ENCODE results near the gene XRCC4. TPM values are rescaled to one million over a fixed set of nuclear protein-coding genes. Genes with fewer than 3 reads are reported as not detected.

Gene XRCC4
- total RNA-seq, 1 experiment from 2014 or later, result 7.1 TPM

- no peaks in the 10 kb centered on the region for H3K27me3 Mint-ChIP-seq (ENCODE audit: insufficient read depth, unreplicated experiment)
- no peak for DNase-seq (ENCODE audit: unreplicated experiment)
- H3K9me3 Mint-ChIP-seq (ENCODE audit: unreplicated experiment), result peaks cover 18% of the 10 kb centered on the region
- CTCF ChIA-PET, result interaction anchor here (0.7 kb wide), 1 partner anchor 18 kb away, joined by 3 read pairs; no protein-coding TSS in a partner anchor
- no TSS peak for BruUV-seq (replicated peaks)
- H3K4me1 Mint-ChIP-seq (ENCODE audit: insufficient read depth, unreplicated experiment), result peaks cover 28% of the 10 kb centered on the region
- H3K4me3 Mint-ChIP-seq (ENCODE audit: unreplicated experiment), result no peak overlapping the region
- intact Hi-C loops (cut with micrococcal nuclease), result no loop called here
- POLR2A ChIA-PET, result interaction anchor here (1.0 to 1.6 kb wide), 2 partner anchors 21 to 739 kb away, joined by 3 to 5 read pairs; partner anchors contain the start of genes TMEM167A and XRCC4
- no peak overlapping the region for H3K27ac Mint-ChIP-seq (ENCODE audit: low read depth, unreplicated experiment)
- no peaks in the 10 kb centered on the region for H3K36me3 Mint-ChIP-seq (ENCODE audit: insufficient read depth, unreplicated experiment)
- no peak for TF ChIP-seq CTCF (IDR thresholded peaks at IDR 0.05; ENCODE audit: unreplicated experiment)
Measured at GRCh38 chr5:83097689-83098231, 20.4 kb downstream of the XRCC4 start.

- TF ChIP-seq CTCF (IDR thresholded peaks at IDR 0.05; ENCODE audit: unreplicated experiment), result no peak
- CTCF ChIA-PET, result no interaction called here
- POLR2A ChIA-PET, result interaction anchor here (1.2 kb wide), 1 partner anchor 21 kb away, joined by 4 read pairs; the partner anchor contains the start of genes TMEM167A and XRCC4
- peaks cover 6% of the 10 kb centered on the region for H3K9me3 Mint-ChIP-seq (ENCODE audit: unreplicated experiment)
- DNase-seq (ENCODE audit: unreplicated experiment), result no peak
- H3K27me3 Mint-ChIP-seq (ENCODE audit: insufficient read depth, unreplicated experiment), result no peaks in the 10 kb centered on the region
- BruUV-seq (replicated peaks), result no TSS peak
- H3K27ac Mint-ChIP-seq (ENCODE audit: low read depth, unreplicated experiment), result no peak overlapping the region
- no peaks in the 10 kb centered on the region for H3K36me3 Mint-ChIP-seq (ENCODE audit: insufficient read depth, unreplicated experiment)
- intact Hi-C loops (cut with micrococcal nuclease), result no loop called here
- H3K4me1 Mint-ChIP-seq (ENCODE audit: insufficient read depth, unreplicated experiment), result peaks cover 28% of the 10 kb centered on the region
- no peak overlapping the region for H3K4me3 Mint-ChIP-seq (ENCODE audit: unreplicated experiment)
Measured at GRCh38 chr5:83099001-83099400, 21.7 kb downstream of the XRCC4 start.

DNA sequence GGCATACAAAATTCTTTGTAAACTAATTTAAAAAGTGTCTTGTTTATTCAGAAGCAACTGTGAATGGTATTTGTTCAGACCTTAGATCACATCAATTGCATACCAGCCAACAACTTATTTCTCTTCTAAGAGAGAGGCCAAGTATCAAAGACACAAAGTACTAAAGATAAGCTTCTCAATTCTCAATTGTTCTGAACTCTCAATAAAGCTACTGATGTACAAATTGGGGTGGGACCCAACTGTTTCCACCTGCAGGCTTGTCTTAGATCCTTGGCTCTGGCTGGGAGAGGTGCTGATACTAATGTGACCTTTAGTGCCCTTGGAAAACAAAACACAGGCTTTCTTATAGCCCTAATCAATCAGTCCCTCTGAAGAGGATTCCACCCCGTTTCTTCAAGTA lies 22.1 kb downstream of the XRCC4 start:
- no peaks in the 10 kb centered on the region for H3K36me3 Mint-ChIP-seq (ENCODE audit: insufficient read depth, unreplicated experiment)
- no peak overlapping the region for H3K27ac Mint-ChIP-seq (ENCODE audit: low read depth, unreplicated experiment)
- H3K27me3 Mint-ChIP-seq (ENCODE audit: insufficient read depth, unreplicated experiment), result no peaks in the 10 kb centered on the region
- H3K9me3 Mint-ChIP-seq (ENCODE audit: unreplicated experiment), result peaks cover 2% of the 10 kb centered on the region
- peaks cover 28% of the 10 kb centered on the region for H3K4me1 Mint-ChIP-seq (ENCODE audit: insufficient read depth, unreplicated experiment)
- DNase-seq (ENCODE audit: unreplicated experiment), result no peak
- TF ChIP-seq CTCF (IDR thresholded peaks at IDR 0.05; ENCODE audit: unreplicated experiment), result no peak
- ChIA-PET POLR2A (interaction anchor here (1.2 kb wide), 1 partner anchor 22 kb away, joined by 4 read pairs; the partner anchor contains the start of genes TMEM167A and XRCC4), CTCF (no interaction called here)
- BruUV-seq (replicated peaks), result no TSS peak
- H3K4me3 Mint-ChIP-seq (ENCODE audit: unreplicated experiment), result no peak overlapping the region
- intact Hi-C loops (cut with micrococcal nuclease), result no loop called here

- H3K9me3 Mint-ChIP-seq (ENCODE audit: unreplicated experiment), result no peaks in the 10 kb centered on the region
- no peak for TF ChIP-seq CTCF (IDR thresholded peaks at IDR 0.05; ENCODE audit: unreplicated experiment)
- no peak overlapping the region for H3K27ac Mint-ChIP-seq (ENCODE audit: low read depth, unreplicated experiment)
- DNase-seq (ENCODE audit: unreplicated experiment), result no peak
- CTCF ChIA-PET, result no interaction called here
- no peak overlapping the region for H3K4me3 Mint-ChIP-seq (ENCODE audit: unreplicated experiment)
- peaks cover 15% of the 10 kb centered on the region for H3K4me1 Mint-ChIP-seq (ENCODE audit: insufficient read depth, unreplicated experiment)
- peaks cover 6% of the 10 kb centered on the region for H3K36me3 Mint-ChIP-seq (ENCODE audit: insufficient read depth, unreplicated experiment)
- intact Hi-C loops (cut with micrococcal nuclease), result no loop called here
- POLR2A ChIA-PET, result interaction anchor here (2.3 kb wide), 1 partner anchor 25 kb away, joined by 11 read pairs; the partner anchor contains the start of genes TMEM167A and XRCC4
- no peaks in the 10 kb centered on the region for H3K27me3 Mint-ChIP-seq (ENCODE audit: insufficient read depth, unreplicated experiment)
- no TSS peak for BruUV-seq (replicated peaks)
Measured at GRCh38 chr5:83101514-83101913, 24.2 kb downstream of the XRCC4 start.

Measured in MCF 10A (cell line).